HG03439 (cell line): ENCODE measurements around the gene SPHKAP.
"Not testable (repeated sequence)": the region's sequence is repeated elsewhere in the genome, so short reads cannot be mapped to it uniquely, and the experiment has no call there.

Experiments
- ATAC-seq: cut with Tn5 transposase; IDR thresholded peaks from one replicate; pipeline ENCODE4 v1.9.1; 2021; ENCODE audit warnings: mild to moderate bottlenecking, moderate library complexity; ENCODE audit not compliant: unreplicated experiment

Gene SPHKAP

DNA sequence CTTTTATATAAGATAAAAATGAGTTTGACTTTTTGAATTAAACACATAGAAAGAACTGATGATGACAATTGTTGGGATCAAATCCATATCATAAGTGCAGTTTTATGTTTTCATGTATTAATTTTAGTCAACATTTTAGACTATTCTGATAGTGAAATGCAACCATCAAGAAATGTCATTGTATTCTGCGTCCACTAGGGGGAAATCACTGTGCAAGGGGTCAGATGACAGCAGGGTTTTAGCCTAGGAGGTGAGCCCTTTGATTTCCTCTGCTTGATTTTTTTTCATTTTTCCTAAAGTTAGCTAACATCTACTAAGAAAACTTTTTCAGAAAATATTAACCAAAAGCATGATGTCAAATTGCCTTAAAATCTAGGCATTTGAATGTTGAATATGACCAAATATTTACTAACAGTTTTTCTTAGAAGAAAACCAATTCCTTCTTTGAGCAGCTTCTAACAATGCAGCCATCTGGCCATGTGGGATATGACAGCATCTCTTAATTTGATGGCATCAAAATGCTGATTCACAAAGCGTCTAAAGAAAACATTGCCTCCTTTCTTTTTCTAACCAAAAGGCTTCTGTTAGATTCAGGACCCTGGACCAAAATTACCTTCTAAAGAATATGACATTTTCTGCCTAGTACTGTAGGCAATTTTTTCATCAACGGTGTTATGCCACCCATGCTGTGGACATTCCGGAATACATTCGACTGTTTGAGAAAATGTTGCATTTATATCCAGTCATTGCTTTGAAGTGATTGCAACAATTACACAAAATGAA lies 141.5 kb downstream of the SPHKAP start:
- ATAC-seq: peak; percentile 58

DNA sequence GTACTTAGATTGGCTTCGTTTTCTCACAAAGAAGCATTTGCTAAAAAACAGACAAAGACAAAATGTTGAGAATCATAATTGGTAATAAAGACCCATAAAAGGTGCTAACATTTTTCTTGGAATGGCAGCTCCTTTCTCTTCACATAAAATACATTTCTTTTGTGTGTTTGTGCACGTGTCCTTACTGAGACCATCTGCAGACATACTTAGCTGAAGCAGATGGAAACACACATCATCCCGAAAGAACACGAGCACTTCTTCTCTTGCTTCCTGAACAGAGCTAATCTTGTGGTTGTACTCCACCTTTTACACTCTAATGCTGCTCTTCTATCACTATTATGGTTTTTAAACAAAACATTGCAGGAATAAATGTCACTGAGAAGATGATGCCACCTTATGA lies 142.5 kb downstream of the SPHKAP start:
- ATAC-seq: no peak

DNA sequence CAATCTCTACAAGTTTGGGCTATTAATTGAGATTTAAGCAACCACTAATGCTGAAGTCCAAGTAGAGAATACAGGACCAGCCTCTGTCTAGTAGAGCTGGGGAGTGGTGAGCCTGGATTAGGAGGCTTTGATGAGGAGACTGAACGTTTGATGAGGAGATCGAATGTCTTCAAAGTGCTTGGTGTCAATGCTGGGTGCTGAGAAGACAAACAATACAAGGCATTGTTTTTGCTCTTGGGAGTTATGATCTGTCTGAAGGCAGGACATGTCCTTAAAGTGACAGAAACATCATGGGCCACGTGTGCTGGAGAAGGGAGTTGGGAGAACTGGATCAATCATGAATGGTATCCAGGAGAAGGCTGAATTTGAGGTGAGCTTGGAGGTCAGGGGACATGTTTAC lies 143.6 kb downstream of the SPHKAP start:
- ATAC-seq: no peak

DNA sequence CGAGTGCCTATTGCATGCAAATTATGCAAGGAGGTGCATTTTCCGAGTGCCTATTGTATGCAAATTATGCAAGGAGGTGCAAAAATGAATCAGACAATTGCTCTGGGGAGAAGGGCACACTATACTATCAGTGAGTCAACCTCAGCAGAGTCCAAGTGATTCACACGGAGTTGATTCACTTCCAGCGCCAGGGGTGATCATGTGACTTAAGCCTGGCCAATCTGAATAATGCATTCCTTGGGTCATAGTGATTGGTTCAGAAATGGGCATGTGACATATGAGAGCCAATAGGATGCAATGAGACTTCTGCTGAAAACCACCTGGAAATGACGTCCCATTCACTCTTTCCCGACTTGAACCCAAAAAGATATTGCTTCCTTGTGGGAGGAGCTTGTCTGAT lies 157.9 kb downstream of the SPHKAP start:
- ATAC-seq: no peak

DNA sequence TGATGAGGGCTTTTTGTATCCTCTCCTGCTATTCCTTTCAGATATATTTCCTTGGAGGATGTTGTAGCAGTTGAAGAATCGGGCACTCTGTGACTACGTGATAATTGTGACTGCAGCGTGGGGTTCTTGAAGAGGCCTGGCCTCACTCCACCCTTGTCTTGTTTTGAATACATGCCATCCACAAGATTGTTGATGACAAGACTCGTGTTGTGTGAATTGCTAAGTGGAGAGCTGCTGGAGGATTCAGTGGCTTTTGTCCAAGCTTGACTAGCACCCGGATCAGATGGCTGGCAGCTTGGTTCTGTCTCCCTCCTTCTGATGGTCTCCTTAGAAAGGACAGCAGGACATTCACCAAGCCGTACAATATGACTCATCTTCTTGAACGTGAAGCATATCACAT lies 163.2 kb downstream of the SPHKAP start:
- no peak for ATAC-seq

DNA sequence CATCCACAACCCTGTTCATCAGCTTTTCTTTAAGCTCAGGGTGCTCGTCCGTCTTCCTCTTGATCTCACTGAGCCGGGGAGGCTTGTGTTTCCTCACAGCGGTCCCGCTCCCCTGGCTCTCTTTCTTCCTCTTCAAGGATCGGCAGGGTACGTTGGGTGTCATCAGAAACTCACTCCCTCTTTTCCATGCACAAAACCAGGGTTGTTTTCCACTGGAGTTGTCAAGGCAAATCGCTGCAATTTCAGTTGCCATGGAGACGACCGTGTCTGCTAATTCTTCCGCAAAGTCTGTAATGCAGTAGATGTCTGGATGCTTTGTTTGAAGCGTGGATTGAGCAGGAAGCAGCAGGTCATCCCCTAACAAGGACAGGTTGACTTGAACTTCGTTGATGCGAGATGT lies 163.7 kb downstream of the SPHKAP start:
- ATAC-seq: no peak

DNA sequence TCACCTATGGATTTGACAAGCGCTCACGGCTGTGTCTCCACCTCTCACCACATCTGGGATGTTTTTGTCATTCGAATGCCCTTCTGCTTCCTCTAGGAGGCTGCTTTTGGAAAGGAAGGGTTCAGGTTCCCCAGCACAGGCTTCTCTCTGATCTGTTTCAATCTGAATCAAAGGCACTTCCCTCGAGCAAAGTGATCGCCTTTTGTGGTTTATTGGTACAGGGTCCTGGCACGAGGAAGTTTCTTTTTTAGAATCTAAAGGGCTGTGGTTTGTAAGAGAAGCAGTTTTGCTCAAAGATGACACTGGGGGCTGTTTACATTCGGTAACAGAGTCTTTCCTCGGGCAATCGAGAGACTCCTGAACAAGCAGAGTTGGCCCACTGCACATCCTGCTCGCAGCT lies 165.1 kb downstream of the SPHKAP start:
- no peak for ATAC-seq

DNA sequence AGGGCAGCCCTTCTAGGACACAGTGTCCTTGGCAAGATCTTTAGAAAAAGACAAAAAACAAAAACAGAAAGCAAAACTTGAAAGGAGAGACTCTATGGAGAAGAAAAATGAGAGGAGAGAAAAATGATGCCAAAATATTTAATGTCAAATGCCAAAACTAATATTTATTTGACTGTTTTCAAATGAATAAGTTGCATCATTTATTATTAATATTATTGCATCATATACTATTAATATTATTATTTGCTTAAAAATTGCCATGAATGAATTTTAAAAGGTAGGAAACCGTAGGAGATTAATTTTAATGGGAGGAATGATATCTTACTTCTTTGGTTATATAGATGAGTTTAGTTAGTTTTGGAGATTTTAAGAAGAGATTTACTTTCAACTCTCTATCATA lies 165.7 kb downstream of the SPHKAP start:
- no peak for ATAC-seq

DNA sequence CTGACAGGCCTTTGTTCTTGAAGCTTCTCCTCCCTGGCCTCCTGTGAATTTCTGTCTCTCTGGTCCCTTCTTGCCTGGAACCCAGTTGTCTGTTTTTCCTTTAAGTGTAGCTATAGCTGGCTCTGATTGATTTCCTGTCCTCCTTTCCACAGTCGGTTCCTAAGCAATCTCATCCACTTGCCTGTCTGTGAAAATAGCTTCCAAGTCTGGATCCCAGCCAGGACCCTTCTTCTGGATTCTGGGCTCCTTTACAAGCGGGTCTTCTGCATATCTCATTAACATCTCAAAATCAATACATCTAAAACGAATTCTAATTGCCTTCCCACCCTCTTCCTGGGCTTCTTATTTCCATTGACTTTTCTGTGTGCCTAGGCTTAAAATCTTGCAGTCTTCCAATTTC lies 185.1 kb downstream of the SPHKAP start:
- no peak for ATAC-seq

DNA sequence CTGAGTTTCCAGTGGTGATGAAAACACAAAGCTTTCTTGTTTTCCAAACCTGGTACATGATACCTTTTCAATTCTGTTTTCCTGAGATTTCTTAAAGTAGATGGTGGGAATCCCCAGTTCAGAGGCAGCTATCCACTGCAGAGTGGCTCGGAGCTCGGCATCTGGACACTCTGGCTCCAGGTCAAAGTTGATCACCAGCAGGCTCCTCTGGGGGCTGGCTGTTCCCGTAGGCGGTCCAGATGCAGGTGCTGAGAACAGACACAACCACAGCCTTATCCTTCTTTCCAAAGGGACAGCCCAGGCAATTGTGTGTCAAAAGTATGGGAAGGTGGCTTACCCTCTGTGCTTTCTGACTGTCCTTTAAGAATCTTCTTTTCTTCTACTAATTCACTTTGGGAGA lies 190.6 kb downstream of the SPHKAP start:
- ATAC-seq: no peak

DNA sequence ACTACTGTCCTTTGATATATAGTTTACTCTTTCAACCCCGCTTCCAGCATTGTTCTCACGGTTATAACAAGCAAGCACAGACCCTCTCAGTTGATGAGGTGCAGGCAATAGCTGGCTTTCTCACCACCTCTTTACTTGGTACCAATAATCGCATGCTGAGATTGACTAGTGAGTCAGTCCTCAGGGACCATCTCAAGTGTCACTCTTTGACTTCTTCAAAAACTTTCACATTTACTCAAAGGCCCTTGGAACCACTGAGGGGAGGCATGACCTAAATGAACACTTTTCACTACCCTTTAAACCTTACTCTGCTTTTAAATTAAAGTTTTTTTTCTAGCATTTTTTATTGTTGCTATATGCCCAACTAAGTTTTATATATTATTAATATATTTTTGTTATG lies 208.2 kb downstream of the SPHKAP start:
- ATAC-seq: no peak

DNA sequence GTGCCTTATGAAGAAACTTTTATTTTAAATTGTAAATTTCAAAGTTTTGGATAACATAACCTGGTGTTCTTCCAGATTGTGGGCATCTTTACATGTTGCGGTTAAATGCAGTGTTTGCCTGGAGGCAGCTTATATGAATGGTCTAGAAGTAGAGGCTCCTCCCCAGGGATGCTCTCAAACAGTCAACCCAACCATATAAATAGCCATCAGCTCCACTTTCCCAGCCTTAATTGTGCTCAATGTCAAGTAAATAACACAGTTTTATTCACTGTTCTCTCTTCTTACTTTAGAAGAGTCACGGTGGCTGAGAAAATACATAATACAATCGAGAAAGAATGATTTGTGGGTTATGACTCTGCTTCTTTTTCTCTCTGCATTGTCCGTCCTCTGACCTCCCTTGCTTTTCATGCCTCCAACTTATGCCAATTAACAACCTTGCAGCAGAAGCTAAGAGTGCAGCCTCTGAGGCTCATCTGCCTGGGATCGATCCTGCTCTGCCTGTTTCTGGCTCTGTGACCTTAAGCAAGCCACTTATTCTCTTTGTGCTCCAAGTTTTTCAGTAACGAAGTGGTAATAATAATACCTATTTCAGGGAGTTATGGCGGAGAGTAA lies 209.8 kb downstream of the SPHKAP start:
- no peak for ATAC-seq

DNA sequence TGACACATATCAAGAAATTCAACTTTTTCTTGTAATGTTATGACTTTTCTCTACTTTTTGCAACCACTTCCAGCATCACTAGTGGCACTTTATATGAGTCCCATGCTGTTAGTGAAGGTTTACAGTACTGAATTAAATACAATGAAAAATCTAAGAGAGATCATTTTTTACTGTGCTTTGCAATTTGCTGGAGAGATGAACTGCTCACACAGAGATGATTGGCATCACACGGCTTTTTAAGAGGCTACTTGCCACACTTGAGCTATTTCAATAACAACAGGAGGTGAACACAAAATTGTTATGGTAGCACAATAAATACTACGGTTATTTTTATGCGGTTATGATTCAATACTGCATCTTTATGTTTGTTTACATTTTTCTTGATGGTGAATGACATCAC lies 221.2 kb downstream of the SPHKAP start:
- no peak for ATAC-seq

DNA sequence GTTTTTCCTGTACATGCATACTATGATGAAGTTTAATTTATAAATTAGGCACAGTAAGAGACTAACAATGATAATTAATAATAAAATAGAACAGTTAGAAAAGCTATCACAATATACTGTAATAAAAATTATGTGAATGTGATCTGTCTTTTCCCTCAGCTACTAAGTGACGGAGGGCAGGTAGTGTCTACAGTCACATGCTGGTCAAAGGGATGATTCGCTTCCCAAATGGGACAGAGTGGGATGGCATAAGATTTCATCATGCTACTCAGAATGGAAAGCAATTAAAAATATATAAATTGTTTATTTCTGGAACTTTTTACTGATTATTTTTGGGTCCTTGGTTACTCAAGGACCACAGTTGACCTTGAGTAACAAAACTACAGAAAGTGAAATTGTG lies 238.5 kb downstream of the SPHKAP start:
- no peak for ATAC-seq

DNA sequence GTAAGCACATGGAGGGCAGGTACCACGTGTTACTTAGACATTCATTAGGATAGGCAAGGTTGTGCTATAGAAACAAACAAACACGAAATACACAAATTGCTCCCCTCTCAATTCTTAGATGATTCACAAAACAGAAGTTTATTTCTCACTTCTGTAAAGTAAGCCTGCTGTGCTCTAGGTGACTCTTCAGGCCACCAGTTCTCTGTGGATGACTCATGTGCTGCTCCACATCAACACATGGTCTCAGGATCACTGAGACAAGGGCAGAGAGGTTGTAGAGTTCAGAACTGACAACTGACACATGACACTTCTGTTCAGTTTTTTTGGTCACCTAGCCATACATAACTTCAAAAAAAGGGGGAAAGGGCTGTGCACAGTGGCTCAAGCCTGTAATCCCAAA lies 239.5 kb downstream of the SPHKAP start:
- ATAC-seq: no peak

DNA sequence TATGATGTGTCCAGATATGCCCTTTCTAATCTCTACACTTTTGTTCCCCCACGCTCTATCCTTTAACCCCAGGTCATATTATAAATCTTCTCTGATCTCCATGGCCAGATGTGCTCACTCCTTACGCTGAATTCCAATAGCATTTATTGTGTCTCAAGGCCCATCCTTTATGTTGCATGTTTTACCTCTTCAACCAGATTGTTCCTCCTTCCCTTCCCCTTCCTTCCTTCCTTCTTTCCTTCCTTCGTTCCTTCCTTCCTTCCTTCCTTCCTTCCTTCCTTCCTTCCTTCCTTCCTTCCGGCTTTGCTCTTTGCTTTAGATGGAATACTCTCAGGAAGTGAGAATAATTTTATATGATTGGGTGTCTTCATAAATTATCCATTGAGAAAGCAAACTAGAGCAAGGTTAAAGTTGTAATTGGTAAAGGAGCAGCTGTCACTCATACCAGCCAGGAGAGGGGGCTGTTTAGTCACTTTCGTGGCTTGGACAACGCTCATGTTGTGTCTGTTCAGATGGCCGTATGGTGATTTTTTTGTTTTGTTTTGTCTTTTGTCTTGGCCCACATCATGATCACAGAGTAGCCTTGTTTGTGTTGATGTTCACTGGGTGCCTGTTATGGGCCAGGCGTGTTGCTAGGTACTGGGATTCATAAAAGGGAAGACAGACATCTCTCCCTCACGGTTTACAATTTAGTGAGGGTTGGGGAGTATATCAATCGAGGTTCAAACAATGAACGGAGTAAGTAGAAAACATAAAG lies 242.0 kb downstream of the SPHKAP start:
- no peak for ATAC-seq

DNA sequence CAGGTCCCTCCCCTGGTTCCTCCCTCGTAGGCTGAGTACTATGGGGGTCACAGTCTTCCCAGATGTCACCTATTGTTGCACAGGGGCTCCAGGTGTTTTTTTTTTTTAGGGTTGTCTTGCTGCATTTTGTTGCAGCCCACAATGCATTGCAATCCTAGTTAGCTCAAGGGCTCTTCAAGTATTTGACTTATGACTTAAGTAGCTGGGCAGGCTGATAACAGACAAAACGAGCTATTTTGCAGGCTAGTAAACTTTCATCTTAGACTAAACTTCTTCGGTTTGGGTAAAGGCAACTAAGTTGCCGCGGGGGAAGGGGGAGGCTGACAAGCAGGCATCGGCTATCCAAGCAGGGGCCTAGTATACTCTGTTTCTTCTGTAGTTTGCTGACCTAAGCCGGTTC lies 245.2 kb downstream of the SPHKAP start:
- not testable (repeated sequence) for ATAC-seq

DNA sequence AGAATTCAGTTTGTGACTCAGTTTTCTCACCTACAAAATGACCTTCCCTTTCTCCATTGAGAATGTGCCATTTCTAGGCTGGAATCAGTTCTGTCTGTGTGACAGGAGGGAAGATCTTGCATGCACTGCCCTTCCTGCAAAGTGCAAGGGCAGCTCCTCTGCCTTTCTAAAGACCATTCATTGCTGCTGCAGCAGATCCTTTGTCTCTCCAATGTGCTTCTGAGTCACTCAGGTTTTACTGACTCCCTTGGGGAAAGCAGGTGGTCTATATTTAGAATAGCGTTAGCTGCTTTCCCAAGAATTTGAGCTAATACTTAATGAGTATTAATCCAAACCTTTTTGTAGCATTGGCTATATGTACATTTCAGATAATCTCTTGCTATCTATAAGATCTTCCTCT lies 247.6 kb downstream of the SPHKAP start:
- no peak for ATAC-seq

DNA sequence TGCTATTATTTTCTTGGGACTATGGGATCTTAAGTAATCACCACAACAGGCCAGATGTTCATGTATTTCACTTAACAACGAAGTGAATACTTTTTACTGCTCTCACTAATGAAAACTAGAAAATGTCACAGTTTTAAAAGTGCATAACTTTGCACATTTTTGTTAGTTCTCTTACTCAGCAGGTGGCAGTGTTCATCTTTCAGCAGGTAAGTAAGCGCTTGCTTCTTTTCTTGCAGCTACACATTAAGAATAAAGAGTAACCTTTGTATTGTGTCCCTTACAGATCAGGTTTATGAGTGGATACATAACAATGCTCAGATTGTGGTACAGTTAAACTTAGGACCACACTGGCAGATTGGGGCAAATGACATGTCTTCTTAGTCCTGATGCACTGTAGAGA lies 249.1 kb downstream of the SPHKAP start:
- no peak for ATAC-seq

DNA sequence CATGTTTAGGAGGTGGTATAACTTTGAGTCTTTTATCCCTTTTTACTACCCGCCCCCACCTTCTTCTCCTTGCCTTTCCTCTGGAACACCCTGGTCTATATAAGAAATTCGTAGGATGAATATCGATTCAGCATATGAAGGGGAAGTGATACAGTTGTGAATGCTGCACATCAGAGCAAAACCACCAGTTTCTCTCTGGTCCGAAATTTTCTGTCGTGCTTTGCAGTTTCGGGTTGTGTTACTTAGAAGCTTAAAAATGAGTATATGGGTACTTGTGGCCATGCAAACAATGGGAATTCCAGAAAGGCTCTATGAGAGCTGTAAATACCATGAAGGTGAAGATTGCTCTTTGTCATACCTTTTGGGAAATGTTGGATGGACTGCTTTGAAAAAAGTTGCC lies 249.5 kb downstream of the SPHKAP start:
- no peak for ATAC-seq
